HG03521 (cell line): ENCODE measurements around the gene ZIC2.

Experiments
- ATAC-seq: cut with Tn5 transposase; IDR thresholded peaks from one replicate; pipeline ENCODE4 v1.9.1; 2021; ENCODE audit warnings: mild to moderate bottlenecking, moderate library complexity; ENCODE audit not compliant: unreplicated experiment

The ZIC2 gene

DNA sequence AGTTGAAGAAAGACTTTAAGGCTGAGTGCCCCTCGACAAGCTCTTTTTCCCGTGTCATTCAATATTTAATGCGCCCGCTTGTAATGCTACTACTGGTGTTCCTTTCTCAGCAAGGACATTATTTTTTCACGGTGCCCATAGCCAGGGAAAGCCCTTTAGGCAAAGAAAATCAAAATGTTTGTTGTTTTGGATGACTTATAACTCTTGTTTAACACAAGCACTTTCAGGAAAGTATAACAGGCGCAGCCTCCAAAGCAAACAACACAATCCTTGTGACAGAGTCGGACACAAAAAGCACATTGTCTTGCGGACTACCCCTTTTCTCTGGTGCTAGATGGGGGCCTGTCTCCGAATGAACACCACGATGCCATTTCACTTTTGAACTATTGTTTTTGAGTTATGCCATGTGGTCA lies 22.5 kb upstream of the ZIC2 start:
- no peak for ATAC-seq

DNA sequence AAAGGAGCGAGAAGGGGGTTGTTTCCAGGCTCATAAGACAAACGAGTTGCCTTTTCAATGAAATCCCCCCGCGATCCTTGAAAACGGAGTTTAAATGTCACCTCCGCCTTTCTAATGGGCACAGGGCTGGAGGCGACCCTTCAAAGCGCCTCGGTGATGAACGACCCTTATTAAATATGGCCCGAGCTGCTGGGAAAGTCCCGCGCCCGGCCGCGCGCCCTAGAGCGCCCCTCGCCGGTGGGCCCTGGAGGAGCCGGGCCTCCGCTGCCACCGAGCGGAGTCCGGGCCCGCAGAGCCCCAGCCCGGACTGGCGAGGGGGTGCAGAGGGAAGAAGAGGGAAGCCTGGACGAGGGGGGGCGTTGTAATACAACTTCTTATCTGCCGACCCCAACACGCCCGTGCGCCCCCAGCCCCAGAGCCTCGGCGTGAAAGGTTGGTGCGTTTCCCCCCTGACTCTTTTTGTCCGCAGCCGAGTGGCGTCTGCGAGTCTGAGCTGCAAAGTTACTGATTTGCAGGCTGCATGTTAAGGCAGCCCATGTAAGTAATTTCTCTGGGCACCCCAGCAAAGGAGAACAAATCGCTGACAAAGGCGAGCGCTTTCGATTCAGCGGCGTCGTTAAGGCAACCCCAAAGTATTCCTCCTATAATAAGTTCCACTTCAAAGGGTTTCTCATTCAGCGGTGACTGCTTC lies 21.9 kb upstream of the ZIC2 start:
- ATAC-seq: no peak

DNA sequence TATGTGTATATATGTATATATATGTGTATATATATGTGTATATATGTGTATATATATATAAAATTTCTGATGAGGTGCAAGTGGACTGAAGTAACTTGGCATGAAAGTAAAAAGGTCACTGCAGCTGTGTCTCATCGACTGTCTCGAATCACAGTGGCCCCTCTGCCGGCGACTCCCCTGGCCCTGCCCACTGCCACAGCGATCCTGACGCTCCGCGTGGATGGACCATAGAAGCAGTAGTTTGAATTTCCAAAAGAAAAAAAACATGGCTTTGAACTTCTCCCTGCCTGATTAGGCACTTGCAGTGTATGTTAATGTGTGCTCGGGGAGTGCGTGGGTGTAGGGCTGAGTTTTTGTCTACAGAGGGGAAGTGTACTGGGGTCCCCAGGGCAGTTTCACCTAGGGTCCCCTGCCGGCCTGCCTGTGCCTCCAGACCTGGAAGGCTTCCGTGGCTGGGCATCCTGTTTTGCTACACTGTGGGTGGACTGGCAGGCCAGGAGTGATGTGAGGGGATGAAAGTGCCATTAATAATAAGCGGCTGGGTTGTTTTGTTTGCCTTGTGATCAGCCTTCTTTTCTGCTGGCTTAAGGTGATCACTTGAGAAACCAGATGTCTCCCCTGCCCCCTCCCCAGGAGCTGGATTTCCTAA lies 20.8 kb upstream of the ZIC2 start:
- ATAC-seq: no peak

DNA sequence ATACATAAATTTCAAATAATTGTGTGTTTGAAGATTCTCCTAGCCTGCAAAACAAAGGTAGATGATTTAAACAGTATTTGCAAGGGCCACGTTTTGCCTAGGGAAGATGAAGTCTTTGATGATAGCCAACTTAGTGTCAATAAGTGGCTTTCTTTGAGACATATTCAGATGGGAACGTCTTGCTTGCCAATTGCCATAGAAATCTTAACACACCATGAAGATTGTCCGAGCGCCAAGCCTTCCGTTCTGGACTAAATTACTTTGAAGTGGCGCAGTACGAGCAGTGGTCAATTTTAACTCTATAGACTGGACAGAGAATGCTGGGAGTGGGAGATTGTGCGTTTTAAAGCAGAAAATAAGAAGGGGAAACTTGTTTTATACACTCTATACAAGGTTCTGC lies 19.9 kb upstream of the ZIC2 start:
- ATAC-seq: no peak

DNA sequence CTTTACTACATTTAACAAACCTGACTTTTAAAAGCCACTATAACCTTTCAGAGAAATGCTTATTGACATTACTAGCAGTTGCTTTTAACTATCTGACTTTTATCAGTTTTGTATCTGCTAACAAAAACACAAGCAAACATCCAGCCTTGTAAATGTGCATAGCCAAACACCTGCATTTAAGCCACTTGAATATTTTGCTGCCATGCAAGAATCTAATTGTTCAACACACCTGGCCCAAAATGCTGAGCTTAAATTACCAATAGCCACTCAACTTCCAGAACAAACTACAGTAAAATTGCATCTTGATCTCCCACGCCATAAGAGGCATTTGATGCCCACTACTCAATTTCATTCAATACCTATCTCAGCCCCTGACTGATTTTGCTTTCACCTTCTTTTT lies 19.3 kb upstream of the ZIC2 start:
- ATAC-seq: no peak

DNA sequence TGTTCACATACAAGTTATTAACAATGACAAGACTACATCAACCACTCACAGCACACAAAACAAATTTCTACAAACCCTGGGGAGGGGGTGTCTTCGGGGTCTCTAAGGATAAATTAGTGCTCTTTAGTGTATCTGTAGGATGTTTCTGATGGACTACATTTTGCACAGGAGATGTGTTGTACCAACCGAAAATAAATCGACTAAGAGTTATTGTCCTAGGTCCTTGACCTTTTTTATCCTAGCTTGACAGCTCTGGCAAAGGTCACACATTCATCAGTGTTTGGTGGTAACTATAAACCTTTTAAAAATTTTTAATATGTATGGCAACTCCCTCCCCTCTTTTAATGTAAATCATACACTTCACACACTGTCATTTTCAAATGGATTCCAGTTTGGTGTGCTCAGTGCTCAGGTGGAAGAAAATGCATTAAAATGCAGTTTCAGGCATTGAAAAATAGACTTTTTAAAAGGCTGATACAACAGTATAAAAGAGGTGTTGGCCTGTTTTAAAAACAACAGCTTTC lies 17.7 kb upstream of the ZIC2 start:
- no peak for ATAC-seq

DNA sequence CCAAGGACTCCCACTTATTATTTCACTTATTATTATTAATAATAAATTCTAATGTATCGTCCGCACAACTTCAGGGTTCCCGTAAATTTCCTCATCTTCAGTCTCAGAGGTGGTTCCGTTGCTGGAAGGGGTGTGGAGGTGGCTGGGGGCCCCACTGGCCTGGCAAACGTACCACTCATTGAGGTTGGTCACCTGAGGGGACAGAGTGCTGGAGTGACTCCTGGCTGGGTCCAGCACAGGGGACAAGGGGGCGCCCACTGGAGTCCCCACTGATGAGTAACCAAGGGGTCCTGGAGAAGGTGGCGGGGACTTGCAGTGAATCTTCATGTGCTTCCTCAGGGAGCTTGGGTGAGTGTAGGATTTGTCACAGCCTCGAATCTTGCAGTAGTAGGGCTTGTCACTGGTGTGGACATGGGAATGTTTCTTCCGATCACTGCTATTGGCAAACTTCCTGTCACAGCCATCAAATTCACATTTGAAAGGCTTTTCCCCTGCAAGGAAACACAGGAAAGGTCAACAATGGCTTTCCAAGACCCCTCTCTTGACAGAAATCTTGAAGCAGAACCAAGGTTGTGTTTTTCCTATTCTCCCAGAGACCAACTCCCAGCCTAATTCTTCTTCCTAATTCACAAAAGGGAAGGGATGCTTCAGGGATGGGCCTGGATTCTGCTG lies 16.1 kb upstream of the ZIC2 start:
- ATAC-seq: no peak

DNA sequence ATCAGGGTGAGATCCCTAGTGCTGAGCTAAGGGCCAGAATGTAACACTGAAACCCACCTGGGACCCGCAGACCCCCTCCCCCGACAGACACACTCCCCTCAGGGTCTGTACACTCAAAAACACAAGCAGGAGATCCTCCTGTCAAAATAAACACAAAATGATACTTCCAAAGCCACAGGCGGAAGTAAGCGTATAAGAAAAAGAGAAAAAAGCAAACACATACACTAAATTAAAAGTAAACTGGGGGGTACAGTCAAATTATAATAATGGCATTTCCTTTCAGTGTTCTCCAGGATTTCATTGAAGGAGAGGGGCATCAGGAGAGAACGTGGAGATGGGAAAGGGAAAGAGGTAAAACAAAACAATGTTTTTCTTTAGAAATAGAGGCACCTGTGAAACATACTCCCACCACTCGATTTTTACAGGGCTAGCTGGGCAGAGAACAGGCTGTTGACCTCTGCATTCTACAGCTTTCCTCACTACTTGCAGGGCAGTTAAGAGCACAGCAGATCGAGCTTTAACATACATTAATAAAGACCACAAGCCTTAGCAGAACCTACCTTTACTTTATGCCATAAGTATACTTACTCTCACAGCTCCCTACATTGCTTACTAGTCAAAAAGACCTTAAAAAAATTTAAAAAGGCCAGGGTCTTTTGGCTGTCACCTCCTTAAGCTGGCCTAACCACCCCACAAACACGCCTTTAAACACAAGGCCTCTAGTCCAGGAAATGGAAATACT lies 15.3 kb upstream of the ZIC2 start:
- no peak for ATAC-seq

DNA sequence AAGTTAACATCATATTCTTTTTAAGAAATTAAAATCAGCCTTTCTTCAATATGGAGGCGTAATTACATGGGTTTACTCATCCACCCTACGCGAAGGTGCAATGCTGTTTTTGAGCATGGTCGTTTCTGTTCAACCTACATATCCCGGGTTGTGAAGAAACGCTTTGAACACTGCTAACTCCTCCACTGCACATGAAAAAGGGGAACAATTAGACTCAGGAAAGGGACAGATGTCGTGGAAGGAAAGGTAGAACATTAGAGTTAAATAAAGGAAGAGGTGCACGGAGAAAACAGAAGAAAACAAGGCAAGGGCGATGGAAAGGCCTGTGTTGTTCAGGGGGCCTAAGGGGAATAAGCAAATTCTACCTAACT lies 14.1 kb upstream of the ZIC2 start:
- ATAC-seq: no peak

DNA sequence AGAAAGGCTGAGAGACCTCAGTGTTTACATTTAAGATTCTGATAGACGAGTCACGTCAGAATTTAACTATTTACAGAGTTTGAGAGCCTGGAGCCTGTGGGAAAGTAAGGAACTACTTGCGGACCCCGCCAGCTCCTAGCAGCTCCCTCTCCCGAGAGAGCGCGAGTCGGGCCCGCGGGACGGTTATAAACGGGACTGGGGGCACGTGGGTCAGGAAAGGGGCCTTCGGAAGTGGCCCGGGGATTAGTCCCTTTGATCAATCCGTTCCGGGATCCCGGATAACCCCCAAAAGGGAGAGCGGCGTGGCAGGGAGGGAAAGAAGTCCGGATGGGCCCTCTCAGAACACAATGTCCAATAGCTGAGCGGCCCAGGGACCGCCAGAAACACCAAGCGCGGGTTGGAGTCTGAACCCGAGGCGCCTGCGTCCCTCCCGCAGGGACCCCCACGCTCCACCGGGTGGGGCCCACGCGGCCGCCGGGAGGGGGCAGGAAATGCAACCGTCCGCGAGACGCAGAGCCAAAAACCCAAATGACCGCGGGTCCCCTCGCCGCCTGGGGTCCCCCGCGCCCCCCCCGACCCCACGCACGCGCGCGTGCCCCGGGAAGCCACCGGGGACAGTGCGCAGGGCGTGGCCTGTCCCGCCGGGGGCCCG lies 13.6 kb upstream of the ZIC2 start:
- no peak for ATAC-seq

DNA sequence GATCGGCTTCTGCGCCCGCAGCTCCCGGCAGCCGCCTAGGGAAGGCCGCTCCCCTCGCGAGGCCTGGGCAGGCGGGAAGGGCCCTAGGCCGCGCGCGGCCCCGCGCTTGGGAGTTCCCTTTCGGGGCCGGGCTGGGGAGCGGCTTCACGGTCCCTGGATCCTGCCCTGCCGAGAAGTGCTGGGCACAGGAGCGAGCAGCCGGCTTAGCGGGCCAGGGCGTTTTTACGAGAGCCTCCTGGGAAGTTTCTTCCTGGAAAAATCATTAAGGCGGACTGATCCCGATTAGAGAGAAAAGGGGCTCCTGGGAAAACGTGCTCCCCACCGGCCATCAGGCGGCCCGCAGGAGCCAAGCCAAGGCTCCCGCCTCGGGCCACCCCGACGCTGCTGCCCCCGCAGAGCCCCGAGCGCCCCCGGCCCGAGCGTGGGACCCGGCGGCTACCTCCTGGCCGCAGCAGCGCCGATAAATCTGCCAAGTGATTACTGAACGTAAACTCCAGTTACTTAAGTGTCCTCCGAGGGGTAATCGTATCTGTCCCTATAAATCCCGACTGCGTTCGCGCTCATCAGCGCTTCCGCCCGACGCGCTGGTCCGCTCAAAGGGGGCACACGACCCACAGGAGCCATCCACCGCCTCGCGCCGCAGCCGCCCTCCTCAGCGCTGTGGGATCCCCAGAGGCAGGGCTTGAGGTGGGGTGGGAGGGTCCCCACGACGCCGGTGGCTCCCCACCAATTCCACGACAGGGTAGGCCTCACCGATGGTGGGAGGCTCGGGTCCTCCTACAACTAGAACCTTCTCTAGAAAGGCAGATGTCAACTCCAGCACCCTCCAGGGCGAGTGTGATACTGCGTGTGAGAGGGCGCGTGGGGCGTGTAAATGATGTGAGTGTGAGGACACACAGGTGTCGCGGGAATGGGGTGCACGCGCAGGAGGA lies 12.8 kb upstream of the ZIC2 start:
- no peak for ATAC-seq

DNA sequence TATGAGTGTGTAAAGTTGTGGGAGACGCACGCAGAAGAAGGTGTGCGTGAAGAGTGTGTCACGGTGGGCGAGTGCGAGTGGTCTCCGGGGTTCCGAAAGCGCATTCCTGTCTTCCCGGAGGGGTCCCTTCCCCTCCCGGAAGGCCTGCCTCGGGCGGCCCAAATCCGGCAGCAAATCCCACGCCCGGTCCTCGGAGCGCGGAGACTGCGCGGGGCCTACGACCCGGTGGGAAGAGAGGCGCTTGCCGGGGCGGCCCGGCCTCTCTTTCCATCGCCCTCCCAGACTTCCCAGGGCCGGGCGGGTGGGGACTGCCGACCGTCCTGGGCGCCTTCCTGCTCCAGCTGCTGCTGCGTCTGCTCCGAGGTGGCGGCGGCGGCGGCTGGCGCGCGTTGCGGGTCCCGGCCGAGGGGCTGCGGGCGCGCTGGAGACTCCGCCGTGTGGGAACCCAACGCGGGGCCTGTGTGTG lies 12.1 kb upstream of the ZIC2 start:
- no peak for ATAC-seq

DNA sequence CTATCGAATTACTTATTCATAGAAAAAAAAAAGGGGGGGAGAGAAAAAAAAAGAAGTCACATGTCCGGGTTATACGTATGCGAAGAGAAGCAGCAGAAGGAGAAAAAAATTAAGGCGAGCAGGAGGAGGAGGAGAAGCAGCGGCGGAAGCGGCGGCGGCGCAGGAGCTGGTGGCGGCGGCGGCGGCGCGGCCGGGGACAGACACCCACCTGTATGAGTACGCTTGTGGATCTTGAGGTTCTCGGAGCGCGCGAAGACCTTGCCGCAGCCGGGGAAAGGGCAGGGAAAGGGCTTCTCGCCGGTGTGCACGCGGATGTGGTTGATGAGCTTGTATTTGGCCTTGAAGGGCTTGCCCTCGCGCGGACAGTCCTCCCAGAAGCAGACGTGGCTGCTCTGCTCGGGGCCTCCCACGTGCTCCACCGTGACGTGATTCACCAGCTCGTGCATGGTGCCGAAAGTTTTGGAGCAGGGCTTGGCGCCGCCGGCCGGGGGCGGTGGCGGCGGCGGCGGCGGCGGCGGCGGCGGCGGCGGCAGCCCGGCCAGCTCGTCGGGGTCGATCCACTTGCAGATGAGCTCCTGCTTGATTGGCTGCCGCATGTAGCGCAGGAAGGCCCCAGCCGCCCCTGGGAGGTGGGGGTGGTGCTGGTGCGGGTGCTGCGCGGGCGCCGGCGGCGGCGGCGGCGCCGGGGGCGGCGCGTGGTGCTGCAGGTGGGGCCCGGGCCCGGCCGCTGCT lies 11.5 kb upstream of the ZIC2 start:
- no peak for ATAC-seq

DNA sequence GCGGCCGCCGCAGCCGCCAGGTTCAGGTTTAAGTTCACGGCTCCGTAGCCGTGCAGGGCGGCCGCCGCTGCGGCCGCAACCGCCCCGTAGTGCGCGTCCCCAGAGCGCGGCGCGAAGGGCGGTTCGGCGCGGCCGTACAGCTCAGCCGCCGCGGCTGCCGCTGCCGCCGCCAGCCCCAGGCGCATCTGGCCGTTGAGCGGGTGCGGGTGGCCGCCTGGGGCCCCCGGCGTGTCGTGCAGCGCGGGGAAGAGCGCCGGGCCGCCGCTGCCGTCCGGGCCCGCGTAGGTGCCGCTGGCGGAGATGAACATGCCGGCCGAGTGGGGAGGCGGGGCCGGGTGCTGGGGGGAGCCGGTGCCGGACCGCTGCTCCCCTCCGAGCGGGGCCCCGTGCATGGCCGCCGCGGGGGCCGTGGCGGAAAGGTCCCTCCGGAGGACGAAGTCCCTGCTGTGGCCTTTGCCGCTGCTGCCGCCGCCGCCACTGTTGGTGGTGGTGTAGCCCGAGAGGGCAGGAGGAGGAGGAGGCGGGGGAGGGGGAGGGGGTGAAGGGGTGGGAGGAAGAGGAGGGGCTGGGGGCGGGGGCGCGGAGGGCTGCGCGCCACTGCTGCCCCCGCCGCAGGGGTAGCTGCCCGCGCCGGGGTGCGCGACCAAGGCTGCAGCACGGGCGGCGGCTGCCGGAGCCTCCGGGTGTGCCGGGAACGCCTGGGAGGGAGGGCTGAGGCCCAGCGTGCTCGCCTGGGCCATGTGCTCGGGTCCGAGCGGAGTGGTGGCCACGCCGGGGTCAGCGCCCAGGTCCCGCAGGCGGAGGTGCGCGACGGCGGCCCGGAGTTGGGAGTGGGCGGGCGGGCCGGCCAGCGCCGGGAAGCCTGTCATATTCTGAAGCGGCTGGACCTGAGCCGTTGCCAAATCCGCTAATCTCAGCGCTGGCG lies 10.7 kb upstream of the ZIC2 start:
- no peak for ATAC-seq

DNA sequence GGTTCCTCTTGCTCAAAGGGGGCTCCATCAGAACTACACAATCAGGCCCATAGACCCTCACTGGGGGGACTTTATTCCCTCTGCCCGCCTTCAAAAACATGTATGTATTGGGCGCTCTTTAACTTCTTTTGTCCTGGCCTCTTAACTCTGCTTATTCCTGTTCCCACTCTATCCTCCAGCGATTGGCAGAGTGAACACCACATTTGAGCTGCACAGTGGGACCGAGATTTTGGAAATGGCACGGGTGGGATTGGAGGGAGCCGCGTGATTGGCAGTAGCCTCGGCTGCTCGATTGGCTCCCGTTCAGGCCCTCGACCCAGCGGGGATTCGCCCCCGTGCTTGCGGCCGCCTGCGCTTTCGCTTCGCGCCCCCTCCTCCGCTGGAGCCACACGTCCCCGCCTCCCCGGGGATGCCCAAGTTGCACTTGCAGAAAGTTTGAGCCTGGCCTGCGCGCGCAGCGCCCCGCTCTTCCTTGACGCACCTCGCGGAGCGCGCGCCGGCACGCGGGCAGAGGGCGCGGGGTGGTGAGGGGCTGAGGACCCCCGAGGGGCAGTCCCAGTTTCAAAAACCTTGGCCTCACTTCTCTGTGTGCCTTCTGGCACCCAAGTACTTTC lies 9.9 kb upstream of the ZIC2 start, which contains the start of gene ZIC5:
TSS of gene ZIC5 (minus strand) at position 192 of the 614 bp plus-strand sequence. CDS start at position 28, 164 bp downstream.
- no peak for ATAC-seq

DNA sequence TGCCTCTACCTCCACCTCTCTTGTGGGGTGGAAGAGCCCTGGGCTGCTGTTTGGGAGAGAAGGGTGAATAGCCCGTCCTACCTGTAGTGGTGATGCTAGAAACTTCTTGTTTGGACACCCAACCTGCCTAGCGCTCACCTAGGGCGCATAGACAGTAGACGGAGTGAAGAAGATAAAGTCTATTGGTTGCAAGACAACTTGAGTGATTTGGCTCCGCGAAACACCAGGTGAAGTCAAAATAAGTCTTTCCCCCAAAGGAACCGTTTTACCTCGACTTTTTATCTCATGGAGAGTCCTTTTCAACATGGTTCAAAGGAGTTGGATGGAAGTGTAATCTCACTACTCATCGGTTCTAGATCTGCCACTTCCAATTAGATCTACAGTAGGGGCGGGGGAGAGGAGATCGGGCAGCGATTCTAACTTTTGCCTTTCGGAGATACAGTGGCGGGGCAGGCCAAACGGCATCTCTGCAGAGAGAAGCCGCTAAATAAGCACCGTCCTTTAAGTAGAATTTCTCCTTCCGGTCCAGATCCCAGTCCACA lies 9.3 kb upstream of the ZIC2 start:
- ATAC-seq: no peak

DNA sequence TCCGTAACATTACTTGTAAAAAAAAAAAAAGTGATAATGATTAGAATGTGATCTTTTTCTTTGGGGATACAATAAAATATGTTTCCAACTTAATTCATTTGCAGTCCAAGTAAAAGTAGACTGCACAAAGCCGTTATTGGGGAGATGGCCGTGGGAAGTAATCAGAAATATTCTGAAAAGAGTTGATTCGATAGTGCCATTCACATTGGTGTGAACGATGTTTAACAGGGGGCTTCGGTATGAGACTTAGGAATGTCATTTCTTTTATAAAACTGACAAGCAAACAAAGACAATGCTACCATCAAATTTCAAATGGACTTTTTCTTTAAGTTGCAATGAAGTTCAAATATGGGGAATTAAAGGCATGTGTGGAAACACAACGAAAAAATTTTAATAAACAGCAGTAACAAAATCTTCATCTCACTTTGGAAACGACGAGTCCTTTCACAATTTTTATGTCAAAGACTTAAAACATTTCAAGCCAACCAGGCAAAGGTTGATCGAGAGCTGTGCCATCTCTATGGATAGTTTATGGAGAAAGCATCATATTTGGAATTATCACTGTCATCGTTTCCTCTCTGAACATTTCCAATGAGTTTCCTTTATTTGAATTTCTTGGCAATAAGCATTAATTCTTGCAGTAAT lies 8.3 kb upstream of the ZIC2 start:
- ATAC-seq: no peak
